ENCODE results near the gene RPH3AL.

GRCh38 chr17:307741-308507 lies 44.7 kb downstream of the RPH3AL start:
- TF ChIP-seq CTCF (IDR thresholded peaks at IDR 0.05) (no peak), POLR2A (IDR thresholded peaks at IDR 0.05) (no peak)
